Bronchial epithelial cell (primary cell): ENCODE results near the gene TBATA. TPM values are rescaled to one million over a fixed set of nuclear protein-coding genes. Genes with fewer than 3 reads are reported as not detected.

Source experiments
- DNase-seq: peaks from one replicate; pipeline ENCODE4 v3.0.0-alpha.2; 2010; ENCODE audit warnings: low read depth
- FAIRE-seq: peaks from 2 replicates; lab custom pipeline; 2011; peaks lifted over from hg19 to GRCh38; lab: Jason Lieb, UNC
- H3K27me3 ChIP-seq: 2 replicates; pipeline ENCODE4 v1.5.1; 2011; ENCODE audit warnings: low read length; ENCODE audit not compliant: control insufficient read depth, insufficient read depth
- H3K36me3 ChIP-seq: 2 replicates; pipeline ENCODE4 v1.5.1; 2011; ENCODE audit warnings: low read length; ENCODE audit not compliant: control insufficient read depth, insufficient read depth
- H3K4me3 ChIP-seq: 2 replicates; pipeline ENCODE4 v1.5.1; 2011; ENCODE audit warnings: mild to moderate bottlenecking, low read depth, low read length, control low read depth
- CTCF ChIP-seq: IDR thresholded peaks from 2 replicates; pipeline ENCODE4 v1.5.1; 2011; ENCODE audit warnings: mild to moderate bottlenecking, moderate library complexity, low read length, control low read depth, inconsistent platforms; ENCODE audit not compliant: insufficient read depth, severe bottlenecking
- total RNA-seq: library from RNA; depleted of rRNA; stranded (reverse); fragments of >200 nt; gene quantifications from 2 replicates; pipeline ENCODE4 v1.2.1, GENCODE V29; 2014

TBATA gene
- total RNA-seq, 1 donor from 2014 or later, result not detected

- FAIRE-seq (no peak), DNase-seq (peak; percentile 51)
- TF ChIP-seq CTCF, result peak; percentile 11
- H3K4me3 ChIP-seq, result no peak overlapping the region
- no peaks in the 10 kb centered on the region for H3K27me3 ChIP-seq
- peaks cover 15% of the 10 kb centered on the region for H3K36me3 ChIP-seq
These were observed 36.0 kb upstream of the TBATA start for GRCh38 chr10:70820976-70821750.

GRCh38 chr10:70816220-70816894, 31.2 kb upstream of the TBATA start:
- Histone ChIP-seq H3K27me3 (no peaks in the 10 kb centered on the region), H3K36me3 (peaks cover 12% of the 10 kb centered on the region), H3K4me3 (peak overlapping the region; percentile 81)
- DNase-seq (peak; percentile 88), FAIRE-seq (peak; percentile 98)
- no peak for TF ChIP-seq CTCF

- TF ChIP-seq CTCF, result peak; percentile 93
- Histone ChIP-seq H3K27me3 (no peaks in the 10 kb centered on the region), H3K36me3 (peaks cover 8% of the 10 kb centered on the region), H3K4me3 (peak within 1 kb of the TSS; percentile 81)
- FAIRE-seq, result no peak
- peak; percentile 50 for DNase-seq
These were observed 30.5 kb upstream of the TBATA start, which contains the start of gene SGPL1 for GRCh38 chr10:70815504-70816219. Gene SGPL1 (plus strand): TSS chr10:70815948. CDS start chr10:70816854, 906 bp downstream.

- no peak for DNase-seq
These were observed 28.9 kb upstream of the TBATA start for GRCh38 chr10:70814126-70814525.

GRCh38 chr10:70812814-70813213, 27.6 kb upstream of the TBATA start:
- H3K36me3 ChIP-seq, result peaks cover 1% of the 10 kb centered on the region
- no peaks in the 10 kb centered on the region for H3K27me3 ChIP-seq
- DNase-seq (no peak), FAIRE-seq (no peak)
- no peak for TF ChIP-seq CTCF
- H3K4me3 ChIP-seq, result no peak overlapping the region

More at GRCh38 chr10:70814126-70814525, 28.9 kb upstream of the TBATA start:
- H3K27me3 ChIP-seq, result no peaks in the 10 kb centered on the region
- FAIRE-seq, result no peak
- H3K4me3 ChIP-seq, result no peak overlapping the region
- no peak for TF ChIP-seq CTCF
- peaks cover 5% of the 10 kb centered on the region for H3K36me3 ChIP-seq
